ENCODE measurements around the gene ABCC3. TPM values are rescaled to one million over a fixed set of nuclear protein-coding genes. Genes with fewer than 3 reads are reported as not detected.

ABCC3 gene
- total RNA-seq, 3 donors from 2014 or later: 166 to 453 (median 211) TPM

GRCh38 chr17:50588391-50589049 lies 46.2 kb upstream of the ABCC3 start:
- ATAC-seq (no peak), DNase-seq (no peak)
- H3K4me1 ChIP-seq (ENCODE audit: low read depth): no peaks in the 10 kb centered on the region
- no peak overlapping the region for H3K4me3 ChIP-seq
- H3K36me3 ChIP-seq (ENCODE audit: low read depth): no peaks in the 10 kb centered on the region
- intact Hi-C loops (cut with DNase I, micrococcal nuclease): no loop called here
- TF ChIP-seq, protein P1, sequence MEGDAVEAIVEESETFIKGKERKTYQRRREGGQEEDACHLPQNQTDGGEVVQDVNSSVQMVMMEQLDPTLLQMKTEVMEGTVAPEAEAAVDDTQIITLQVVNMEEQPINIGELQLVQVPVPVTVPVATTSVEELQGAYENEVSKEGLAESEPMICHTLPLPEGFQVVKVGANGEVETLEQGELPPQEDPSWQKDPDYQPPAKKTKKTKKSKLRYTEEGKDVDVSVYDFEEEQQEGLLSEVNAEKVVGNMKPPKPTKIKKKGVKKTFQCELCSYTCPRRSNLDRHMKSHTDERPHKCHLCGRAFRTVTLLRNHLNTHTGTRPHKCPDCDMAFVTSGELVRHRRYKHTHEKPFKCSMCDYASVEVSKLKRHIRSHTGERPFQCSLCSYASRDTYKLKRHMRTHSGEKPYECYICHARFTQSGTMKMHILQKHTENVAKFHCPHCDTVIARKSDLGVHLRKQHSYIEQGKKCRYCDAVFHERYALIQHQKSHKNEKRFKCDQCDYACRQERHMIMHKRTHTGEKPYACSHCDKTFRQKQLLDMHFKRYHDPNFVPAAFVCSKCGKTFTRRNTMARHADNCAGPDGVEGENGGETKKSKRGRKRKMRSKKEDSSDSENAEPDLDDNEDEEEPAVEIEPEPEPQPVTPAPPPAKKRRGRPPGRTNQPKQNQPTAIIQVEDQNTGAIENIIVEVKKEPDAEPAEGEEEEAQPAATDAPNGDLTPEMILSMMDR (IDR thresholded peaks at IDR 0.05): no peak
- no peaks in the 10 kb centered on the region for H3K9me3 ChIP-seq

- intact Hi-C loops (cut with DNase I, micrococcal nuclease): no loop called here
- Histone ChIP-seq H3K36me3 (ENCODE audit: low read depth) (no peaks in the 10 kb centered on the region), H3K4me1 (ENCODE audit: low read depth) (no peaks in the 10 kb centered on the region), H3K9me3 (no peaks in the 10 kb centered on the region), H3K4me3 (no peak overlapping the region)
- TF ChIP-seq, protein P1 (IDR thresholded peaks at IDR 0.05): no peak
- DNase-seq (no peak), ATAC-seq (no peak)
These were observed 45.5 kb upstream of the ABCC3 start for GRCh38 chr17:50589095-50589705.

GRCh38 chr17:50590946-50591737 lies 43.5 kb upstream of the ABCC3 start:
- no peak for ATAC-seq
- intact Hi-C loops (cut with DNase I, micrococcal nuclease): no loop called here
- Histone ChIP-seq H3K4me1 (ENCODE audit: low read depth) (no peaks in the 10 kb centered on the region), H3K9me3 (no peaks in the 10 kb centered on the region), H3K36me3 (ENCODE audit: low read depth) (no peaks in the 10 kb centered on the region), H3K4me3 (no peak overlapping the region)
- no peak for DNase-seq
- TF ChIP-seq, protein P1 (IDR thresholded peaks at IDR 0.05): no peak

DNA sequence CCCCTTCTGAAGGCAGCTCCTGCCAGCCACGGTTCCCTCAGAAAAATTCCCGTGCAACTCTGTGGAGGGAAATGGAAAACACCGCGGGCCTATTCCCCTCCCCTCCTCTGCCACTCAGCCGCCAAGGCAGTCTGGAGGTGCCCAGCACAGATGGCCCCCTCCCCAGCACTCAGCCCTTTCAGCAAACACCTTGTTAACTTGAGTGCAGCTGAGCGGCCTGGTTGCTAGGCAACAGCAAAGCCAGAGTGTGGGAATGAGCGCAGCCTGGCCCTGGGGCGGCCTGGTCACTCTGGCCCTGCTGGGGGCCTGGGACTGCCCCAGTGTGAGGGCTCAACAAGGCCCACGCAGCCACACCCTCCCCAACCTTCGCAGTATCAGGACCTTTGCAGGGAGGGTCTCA lies 41.4 kb upstream of the ABCC3 start:
- TF ChIP-seq, protein P1 (IDR thresholded peaks at IDR 0.05): no peak
- Histone ChIP-seq H3K4me3 (no peak overlapping the region), H3K4me1 (ENCODE audit: low read depth) (no peaks in the 10 kb centered on the region), H3K36me3 (ENCODE audit: low read depth) (no peaks in the 10 kb centered on the region), H3K9me3 (no peaks in the 10 kb centered on the region)
- no peak for DNase-seq
- no peak for ATAC-seq
- intact Hi-C loops (cut with DNase I, micrococcal nuclease): no loop called here

DNA sequence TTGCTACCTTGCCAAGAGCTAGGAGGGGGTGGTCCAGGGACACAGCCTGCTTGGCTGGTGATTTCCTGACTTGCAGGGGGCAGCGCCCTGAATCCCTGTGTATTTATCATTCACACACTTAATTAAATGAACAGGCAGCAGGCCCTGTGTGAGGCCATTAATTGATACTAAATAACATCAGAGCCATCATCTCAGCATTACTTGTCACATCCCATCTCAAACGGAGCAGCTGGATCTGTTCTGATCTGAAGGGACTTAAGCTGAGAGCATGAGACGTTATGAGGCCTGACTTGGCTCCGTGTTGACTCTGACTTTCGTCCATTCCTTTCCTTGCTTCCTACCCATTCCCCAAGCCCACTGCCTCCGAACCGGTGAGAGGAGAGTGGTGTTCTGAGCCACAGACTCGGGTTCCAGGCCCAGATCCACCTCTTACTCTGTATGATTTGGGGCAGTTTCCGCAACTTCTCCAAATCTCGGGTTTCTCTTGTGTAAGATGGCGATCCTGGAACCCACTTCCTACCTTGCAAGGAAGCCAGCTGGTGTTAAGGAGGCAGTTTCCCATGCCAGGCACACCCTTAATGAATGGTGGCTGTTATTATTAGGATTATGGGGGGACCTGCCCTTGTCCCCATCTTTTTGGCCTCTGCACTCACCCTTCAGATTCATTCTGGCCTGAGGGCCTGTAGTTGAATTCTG lies 40.4 kb upstream of the ABCC3 start:
- H3K9me3 ChIP-seq: no peaks in the 10 kb centered on the region
- DNase-seq: no peak
- no peaks in the 10 kb centered on the region for H3K4me1 ChIP-seq (ENCODE audit: low read depth)
- no peaks in the 10 kb centered on the region for H3K36me3 ChIP-seq (ENCODE audit: low read depth)
- intact Hi-C loops (cut with DNase I, micrococcal nuclease): no loop called here
- no peak overlapping the region for H3K4me3 ChIP-seq
- TF ChIP-seq, protein P1 (IDR thresholded peaks at IDR 0.05): no peak
- no peak for ATAC-seq

All from mucosa of descending colon (tissue), 3 donors.